HUES6 (cell line): ENCODE results near the gene CHST14.
"Not testable (repeated sequence)": the region's sequence is repeated elsewhere in the genome, so short reads cannot be mapped to it uniquely, and the experiment has no call there.

Experiments
- H3K27ac ChIP-seq: 2 replicates; pipeline ENCODE4 v1.7.0; 2013; ENCODE audit warnings: low read depth, mild to moderate bottlenecking, low read length, inconsistent platforms
- H3K27me3 ChIP-seq: 2 replicates; pipeline ENCODE4 v1.6.1; 2013; ENCODE audit warnings: low read length; ENCODE audit not compliant: control insufficient read depth, insufficient read depth
- H3K36me3 ChIP-seq: 2 replicates; pipeline ENCODE4 v1.6.1; 2013; ENCODE audit warnings: low read length; ENCODE audit not compliant: control insufficient read depth, insufficient read depth
- H3K4me1 ChIP-seq: 2 replicates; pipeline ENCODE4 v1.6.1; 2013; ENCODE audit warnings: low read length; ENCODE audit not compliant: control insufficient read depth, insufficient read depth
- H3K4me3 ChIP-seq: 2 replicates; pipeline ENCODE4 v1.5.1; 2013; ENCODE audit warnings: low read depth, low read length
- H3K9ac ChIP-seq: one replicate; pipeline ENCODE4 v1.6.1; 2013; ENCODE audit warnings: mild to moderate bottlenecking, low read length
- H3K9me3 ChIP-seq: 2 replicates; pipeline ENCODE4 v1.6.1; 2013; ENCODE audit warnings: low read depth, low read length; ENCODE audit not compliant: control insufficient read depth, insufficient read depth

CHST14 gene

DNA sequence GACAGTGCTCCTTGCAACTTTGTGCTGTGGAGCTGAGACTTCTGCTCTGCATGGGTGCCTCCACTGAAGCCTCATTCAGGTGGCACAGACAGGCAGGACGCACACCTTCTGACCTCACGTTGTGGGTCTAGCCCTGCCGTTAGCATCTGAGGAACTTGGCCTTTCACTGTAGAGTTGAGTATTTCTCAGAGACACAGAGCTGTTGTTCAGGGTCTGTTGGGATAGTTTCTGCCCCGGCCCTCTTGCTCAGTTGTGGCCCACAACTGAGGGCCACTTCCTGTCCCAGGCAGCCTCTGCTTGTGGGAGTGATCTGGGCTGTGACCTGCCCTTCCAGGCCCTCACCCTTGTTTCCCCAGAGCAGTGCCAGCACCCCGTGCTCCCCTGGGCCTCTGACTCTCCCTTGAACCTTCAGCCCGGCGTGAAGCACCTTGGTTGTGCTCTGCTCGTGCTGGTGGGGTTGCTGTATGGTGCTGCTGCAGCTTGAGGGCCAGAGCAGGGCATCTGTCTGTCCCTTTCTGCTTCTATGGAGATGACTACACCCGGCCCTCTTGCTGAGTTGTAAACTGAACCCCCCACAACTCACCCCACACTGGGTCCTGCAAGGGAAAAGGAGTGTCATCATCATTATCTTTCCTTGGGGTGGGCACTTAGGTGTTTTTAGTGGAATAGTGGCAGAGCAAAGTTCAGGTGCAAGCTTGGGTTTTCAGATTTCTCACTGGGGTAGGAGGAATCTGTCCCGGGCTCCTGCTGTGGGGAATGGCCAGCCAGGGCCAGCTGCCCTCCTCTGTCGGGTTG, 18.3 kb upstream of the CHST14 start:
- Histone ChIP-seq H3K4me1 (peaks cover 73% of the 10 kb centered on the region), H3K4me3 (no peak overlapping the region), H3K36me3 (no peaks in the 10 kb centered on the region), H3K27me3 (no peaks in the 10 kb centered on the region), H3K27ac (no peak overlapping the region), H3K9me3 (no peaks in the 10 kb centered on the region), H3K9ac (no peak overlapping the region)

DNA sequence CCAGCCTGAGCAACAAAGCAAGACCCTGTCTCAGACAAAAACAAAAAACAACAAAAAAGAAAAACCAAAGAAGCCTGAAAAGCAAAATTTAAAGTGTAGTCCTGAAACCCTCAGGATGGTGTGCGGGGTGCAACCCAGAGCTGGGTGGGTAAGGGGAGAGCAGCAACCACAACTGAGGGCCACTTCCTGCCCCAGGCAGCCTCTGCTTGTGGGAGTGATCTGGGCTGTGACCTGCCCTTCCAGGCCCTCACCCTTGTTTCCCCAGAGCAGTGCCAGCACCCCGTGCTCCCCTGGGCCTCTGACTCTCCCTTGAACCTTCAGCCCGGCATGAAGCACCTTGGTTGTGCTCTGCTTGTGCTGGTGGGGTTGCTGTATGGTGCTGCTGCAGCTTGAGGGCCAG, 16.8 kb upstream of the CHST14 start:
- H3K4me1 ChIP-seq: peaks cover 73% of the 10 kb centered on the region
- H3K9ac ChIP-seq, H3K4me3 ChIP-seq, H3K27me3 ChIP-seq, H3K9me3 ChIP-seq, H3K27ac ChIP-seq: not testable (repeated sequence)
- peaks cover 11% of the 10 kb centered on the region for H3K36me3 ChIP-seq

DNA sequence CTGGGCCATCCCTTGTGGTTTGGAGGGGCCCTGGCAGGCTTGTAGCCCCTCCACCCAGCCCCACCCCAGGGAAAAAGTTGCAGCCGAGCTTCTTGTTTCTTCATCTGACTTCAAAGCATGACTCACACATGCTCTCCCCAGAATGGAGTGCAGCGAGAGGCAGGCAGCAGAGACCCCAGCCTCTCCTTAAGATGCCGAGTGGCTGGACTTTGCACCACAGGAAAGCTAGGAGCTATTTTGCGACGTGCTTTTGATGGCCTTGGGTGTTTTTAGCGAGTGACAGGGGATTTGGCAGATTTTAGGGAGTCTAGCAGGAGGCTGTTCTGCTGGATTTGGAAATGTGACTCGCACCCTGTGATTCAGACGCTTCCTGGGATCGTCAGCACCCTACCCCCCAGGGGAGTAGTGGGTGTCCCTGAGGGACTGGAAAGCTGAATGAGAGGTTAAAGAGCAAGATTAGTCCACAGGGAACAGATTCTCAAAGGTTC, 15.8 kb upstream of the CHST14 start:
- Histone ChIP-seq H3K4me1 (peaks cover 66% of the 10 kb centered on the region), H3K9ac (no peak overlapping the region), H3K27ac (no peak overlapping the region), H3K4me3 (no peak overlapping the region), H3K36me3 (peaks cover 21% of the 10 kb centered on the region), H3K9me3 (no peaks in the 10 kb centered on the region), H3K27me3 (no peaks in the 10 kb centered on the region)

DNA sequence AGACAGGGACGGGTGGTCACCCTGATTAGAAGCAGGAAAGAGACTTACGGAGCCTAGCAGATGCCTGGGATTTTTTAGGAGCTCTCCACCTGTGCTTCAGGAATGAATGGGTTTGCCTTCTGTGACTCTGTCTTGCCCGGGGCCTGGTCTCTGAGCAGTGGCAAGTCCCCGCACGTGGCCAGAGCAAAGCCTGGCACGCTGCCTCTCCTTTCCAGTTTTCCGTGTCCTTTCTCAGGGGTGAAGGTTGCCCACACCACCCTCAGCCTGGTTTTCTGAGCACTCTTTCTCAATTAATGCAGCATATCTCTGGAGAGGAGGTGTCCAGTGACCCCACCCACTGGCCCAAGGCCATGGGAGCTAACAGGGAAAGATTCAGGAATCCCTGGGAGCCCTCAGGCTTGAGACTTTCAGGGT, 14.5 kb upstream of the CHST14 start:
- H3K4me3 ChIP-seq: no peak overlapping the region
- no peaks in the 10 kb centered on the region for H3K9me3 ChIP-seq
- H3K4me1 ChIP-seq: peaks cover 55% of the 10 kb centered on the region
- H3K9ac ChIP-seq: no peak overlapping the region
- no peak overlapping the region for H3K27ac ChIP-seq
- H3K27me3 ChIP-seq: no peaks in the 10 kb centered on the region
- H3K36me3 ChIP-seq: peaks cover 34% of the 10 kb centered on the region

DNA sequence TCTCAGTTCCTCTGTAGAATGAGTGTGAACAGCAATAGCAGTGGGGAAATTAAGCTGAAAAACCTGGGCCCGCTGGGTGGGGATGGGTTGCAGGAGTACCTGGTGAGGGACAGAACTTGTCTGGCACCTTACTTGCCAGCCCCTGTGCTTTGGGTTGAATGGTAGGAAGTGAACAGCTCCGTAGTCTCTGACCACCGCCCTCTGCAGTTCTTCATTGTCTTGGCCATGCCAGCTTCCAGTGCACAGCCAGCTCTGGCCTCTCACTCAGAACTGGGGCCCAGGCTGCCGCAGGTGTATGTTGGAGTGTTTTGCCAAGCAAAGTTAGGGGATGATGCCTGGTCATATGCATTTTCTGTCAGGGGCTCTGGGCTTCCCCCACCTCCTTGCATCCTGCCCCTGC, 14.0 kb upstream of the CHST14 start:
- Histone ChIP-seq H3K27me3 (no peaks in the 10 kb centered on the region), H3K4me1 (peaks cover 51% of the 10 kb centered on the region), H3K36me3 (peaks cover 37% of the 10 kb centered on the region), H3K4me3 (no peak overlapping the region), H3K27ac (no peak overlapping the region), H3K9me3 (no peaks in the 10 kb centered on the region), H3K9ac (no peak overlapping the region)

DNA sequence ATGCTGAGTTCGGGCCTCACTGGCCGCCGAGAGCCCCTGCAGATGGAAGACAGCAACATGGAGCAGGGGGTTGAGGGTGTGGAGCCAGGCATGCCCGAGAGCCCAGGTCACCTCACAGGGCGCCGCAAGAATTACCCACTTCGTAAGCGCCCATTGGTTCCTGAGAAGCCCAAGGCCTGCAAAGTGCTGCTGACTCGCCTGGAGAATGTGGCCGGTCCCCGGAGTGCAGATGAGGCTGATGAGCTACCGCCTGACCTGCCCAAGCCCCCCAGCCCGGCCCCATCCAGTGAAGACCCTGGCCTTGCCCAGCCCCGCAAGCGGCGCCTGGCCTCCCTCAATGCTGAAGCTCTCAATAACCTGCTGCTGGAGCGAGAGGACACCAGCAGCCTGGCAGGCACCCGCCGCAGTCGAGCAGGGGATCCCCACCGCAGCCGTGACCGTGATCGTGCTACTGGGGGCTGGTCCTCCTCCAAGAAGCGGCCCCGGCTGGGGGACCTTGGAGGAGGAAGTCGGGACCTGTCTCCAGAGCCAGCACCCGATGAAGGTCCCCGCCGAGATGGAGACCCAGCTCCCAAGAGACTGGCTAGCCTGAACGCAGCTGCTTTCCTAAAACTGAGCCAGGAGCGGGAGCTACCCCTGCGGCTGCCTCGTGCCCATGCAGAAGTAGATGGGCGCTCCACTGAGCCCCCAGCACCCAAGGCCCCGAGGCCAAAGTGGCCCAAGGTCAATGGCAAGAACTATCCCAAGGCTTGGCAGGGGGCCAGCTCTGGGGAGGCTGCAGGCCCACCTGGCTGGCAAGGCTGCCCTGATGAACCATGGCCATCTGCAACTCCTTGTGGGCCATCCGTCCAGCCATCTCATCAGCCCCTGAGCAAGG, 12.1 kb upstream of the CHST14 start:
- Histone ChIP-seq H3K9ac (peak overlapping the region; percentile 25), H3K27me3 (no peaks in the 10 kb centered on the region), H3K4me1 (peaks cover 33% of the 10 kb centered on the region), H3K36me3 (peaks cover 53% of the 10 kb centered on the region), H3K4me3 (no peak overlapping the region), H3K9me3 (no peaks in the 10 kb centered on the region), H3K27ac (no peak overlapping the region)

DNA sequence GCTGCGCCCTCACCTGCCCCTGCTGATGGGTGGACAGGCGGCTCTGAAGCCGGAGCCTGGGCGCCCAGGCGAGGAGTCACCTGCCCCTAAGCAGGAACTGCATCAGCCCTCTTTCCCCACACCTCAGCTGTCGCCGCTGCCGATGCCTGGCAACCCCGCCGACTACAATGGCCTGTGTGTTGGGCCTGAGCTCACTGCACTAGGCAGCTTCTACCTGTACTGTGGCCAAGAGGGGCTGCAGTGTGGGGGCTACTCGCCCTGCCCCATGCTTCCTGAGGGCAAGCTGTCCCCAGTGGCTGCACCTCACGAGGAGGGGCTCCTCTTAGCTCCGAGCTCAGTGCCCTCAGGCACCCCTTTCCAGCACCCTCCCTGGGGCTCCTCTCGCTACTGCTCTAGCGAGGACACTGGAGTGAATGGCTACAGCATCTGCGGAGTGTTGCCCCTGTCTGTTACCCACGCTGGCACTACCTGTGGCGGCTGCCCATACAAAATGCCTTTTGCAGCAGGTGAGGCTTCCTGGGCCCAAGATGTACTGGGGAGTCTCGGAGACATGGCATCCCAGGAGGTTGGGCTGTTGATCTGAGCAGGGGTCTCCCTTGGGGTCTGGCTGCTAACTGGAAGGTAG, 11.3 kb upstream of the CHST14 start:
- peaks cover 61% of the 10 kb centered on the region for H3K36me3 ChIP-seq
- H3K9ac ChIP-seq: no peak overlapping the region
- no peak overlapping the region for H3K4me3 ChIP-seq
- H3K9me3 ChIP-seq: no peaks in the 10 kb centered on the region
- H3K4me1 ChIP-seq: peaks cover 25% of the 10 kb centered on the region
- H3K27me3 ChIP-seq: no peaks in the 10 kb centered on the region
- no peak overlapping the region for H3K27ac ChIP-seq

DNA sequence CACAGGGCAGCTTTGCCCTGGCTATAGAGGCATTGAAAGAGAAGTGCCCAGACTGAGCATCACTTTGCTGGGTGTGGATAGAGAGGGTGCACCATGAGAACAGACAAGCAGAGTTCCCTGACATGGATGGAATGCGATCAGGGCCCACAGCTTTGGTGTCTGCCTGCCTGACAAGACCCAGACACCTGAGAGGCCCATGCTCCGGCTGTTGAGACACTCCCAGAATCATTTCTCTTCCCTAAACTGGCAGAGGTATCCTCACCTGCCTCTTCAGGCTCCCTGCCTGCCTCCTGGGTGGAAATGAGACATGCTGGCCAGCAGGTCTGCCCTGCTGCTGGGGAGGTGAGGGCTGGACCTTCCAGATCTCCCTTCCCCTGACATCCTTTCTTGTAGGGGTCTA, 10.4 kb upstream of the CHST14 start:
- Histone ChIP-seq H3K9me3 (no peaks in the 10 kb centered on the region), H3K4me3 (no peak overlapping the region), H3K4me1 (peaks cover 16% of the 10 kb centered on the region), H3K9ac (no peak overlapping the region), H3K36me3 (peaks cover 70% of the 10 kb centered on the region), H3K27me3 (no peaks in the 10 kb centered on the region), H3K27ac (no peak overlapping the region)

DNA sequence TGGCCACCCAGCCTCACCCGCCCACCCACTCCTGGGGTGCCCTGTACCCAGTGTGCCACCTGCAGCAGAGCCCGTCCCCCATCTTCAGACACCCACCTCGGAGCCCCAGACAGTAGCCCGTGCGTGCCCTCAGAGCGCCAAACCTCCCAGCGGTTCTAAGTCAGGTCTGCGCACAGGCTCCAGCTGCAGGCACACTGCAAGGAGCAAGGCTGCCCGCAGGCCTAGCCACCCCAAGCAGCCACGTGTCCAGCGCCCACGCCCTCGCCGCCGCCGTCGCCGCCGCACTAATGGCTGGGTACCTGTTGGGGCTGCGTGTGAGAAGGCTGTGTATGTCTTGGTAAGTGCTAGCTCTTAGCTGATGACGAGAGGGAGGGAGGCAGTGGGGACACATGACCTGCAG, 8.8 kb upstream of the CHST14 start:
- Histone ChIP-seq H3K27me3 (no peaks in the 10 kb centered on the region), H3K9ac (no peak overlapping the region), H3K27ac (no peak overlapping the region), H3K4me3 (no peak overlapping the region), H3K4me1 (peaks cover 1% of the 10 kb centered on the region; the same call in 1 of the 2 replicates), H3K9me3 (no peaks in the 10 kb centered on the region), H3K36me3 (peaks cover 85% of the 10 kb centered on the region)

DNA sequence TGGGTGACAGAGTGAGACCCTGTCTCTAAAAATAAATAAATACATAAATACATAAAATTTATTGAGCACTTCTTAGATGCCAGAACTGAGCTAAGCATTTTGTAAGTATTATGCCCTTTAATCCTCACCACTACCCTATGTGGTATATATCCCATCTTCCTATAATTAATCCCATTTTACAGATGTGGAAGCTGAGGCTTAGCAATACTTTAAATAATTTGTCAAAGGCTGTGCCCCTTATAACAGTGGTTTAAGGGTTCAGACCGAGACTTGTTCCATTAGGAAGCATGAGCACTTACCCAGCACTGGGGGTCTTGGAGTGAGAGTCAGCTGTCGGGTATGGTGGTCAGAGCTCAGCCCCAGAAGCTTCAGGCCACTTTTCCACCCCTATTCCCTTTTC, 7.5 kb upstream of the CHST14 start:
- no peak overlapping the region for H3K27ac ChIP-seq
- H3K9ac ChIP-seq: no peak overlapping the region
- H3K4me1 ChIP-seq: no peaks in the 10 kb centered on the region
- H3K9me3 ChIP-seq: no peaks in the 10 kb centered on the region
- H3K36me3 ChIP-seq: peaks cover 87% of the 10 kb centered on the region
- no peak overlapping the region for H3K4me3 ChIP-seq
- no peaks in the 10 kb centered on the region for H3K27me3 ChIP-seq
